Stimulated activated CD4-positive, alpha-beta T cell treated with anti-CD3 and anti-CD28 coated beads, Interleukin-15, amount 100 ng/mL, for 24 hours (primary cell): ENCODE data around the gene KCNA2.

ENCODE experiments used
- DNase-seq: peaks from one replicate; pipeline ENCODE4 v3.0.0-alpha.2; 2020

The KCNA2 gene

GRCh38 chr1:110628323-110629105 lies 22.4 kb upstream of the KCNA2 start:
- DNase-seq: no peak

- DNase-seq: no peak
Observed at GRCh38 chr1:110627764-110628163, 21.6 kb upstream of the KCNA2 start.

GRCh38 chr1:110626889-110627288 lies 20.7 kb upstream of the KCNA2 start:
- no peak for DNase-seq

- DNase-seq: no peak
Observed at GRCh38 chr1:110620686-110621085, 14.5 kb upstream of the KCNA2 start.

GRCh38 chr1:110620250-110620615 lies 14.1 kb upstream of the KCNA2 start:
- DNase-seq: no peak

- peak; percentile 92 for DNase-seq
Observed at GRCh38 chr1:110619412-110620249, 13.5 kb upstream of the KCNA2 start.

- no peak for DNase-seq
Observed at GRCh38 chr1:110618668-110619067, 12.5 kb upstream of the KCNA2 start.

- no peak for DNase-seq
Observed at GRCh38 chr1:110617589-110617988, 11.4 kb upstream of the KCNA2 start.

- DNase-seq: no peak
Observed at GRCh38 chr1:110617116-110617515, 11.0 kb upstream of the KCNA2 start.

- DNase-seq: no peak
Observed at GRCh38 chr1:110616587-110616986, 10.4 kb upstream of the KCNA2 start.

- DNase-seq: peak; percentile 76
Observed at GRCh38 chr1:110615548-110616130, 9.5 kb upstream of the KCNA2 start.

GRCh38 chr1:110612060-110612745 lies 6.0 kb upstream of the KCNA2 start:
- DNase-seq: no peak

GRCh38 chr1:110610696-110611286 lies 4.6 kb upstream of the KCNA2 start:
- no peak for DNase-seq

- DNase-seq: peak; percentile 30
Observed at GRCh38 chr1:110610084-110610483, 3.9 kb upstream of the KCNA2 start.

GRCh38 chr1:110608247-110608646 lies 2.1 kb upstream of the KCNA2 start:
- DNase-seq: no peak

GRCh38 chr1:110607536-110608230 lies 1.5 kb upstream of the KCNA2 start:
- DNase-seq: peak; percentile 32

- DNase-seq: peak; percentile 45
Observed at GRCh38 chr1:110606657-110607535, 738 bp upstream of the KCNA2 start.

GRCh38 chr1:110605446-110605845 lies 712 bp downstream of the KCNA2 start:
- no peak for DNase-seq

- no peak for DNase-seq
Observed at GRCh38 chr1:110604586-110605148, 1.5 kb downstream of the KCNA2 start.

GRCh38 chr1:110603058-110603457 lies 3.1 kb downstream of the KCNA2 start:
- DNase-seq: no peak

GRCh38 chr1:110602466-110602865 lies 3.7 kb downstream of the KCNA2 start:
- no peak for DNase-seq
